ENCODE results near the gene GSTA4. TPM values are rescaled to one million over a fixed set of nuclear protein-coding genes. Genes with fewer than 3 reads are reported as not detected.

Gene GSTA4
- total and polyA plus RNA-seq, 2 of the 8 experiments (the other 6 are each of a cell fraction or from before 2014, with no cell fraction given) = 13.9 to 21.6 TPM

GRCh38 chr6:52969359-52969758 is 25.7 kb downstream of the GSTA4 start:
- no peaks in the 10 kb centered on the region for H3K27me3 ChIP-seq (replicated peaks in 1 of 4; ENCODE audit: control insufficient read depth in 3 of 4, extremely low read depth in 1 of 4, insufficient read depth in 3 of 4, low read length in 3 of 4)
- no peak overlapping the region for H3K27ac ChIP-seq (ENCODE audit: low read depth, low read length)
- H2BK120ac ChIP-seq (replicated peaks; ENCODE audit: low read depth, low read length) = no peak overlapping the region
- H4K91ac ChIP-seq (replicated peaks; ENCODE audit: insufficient read length, low read length) = no peak overlapping the region
- TF ChIP-seq KDM5A (IDR thresholded peaks at IDR 0.05; ENCODE audit: low read length) (no peak), EZH2 (IDR thresholded peaks at IDR 0.05; ENCODE audit: low read depth, low read length, severe bottlenecking) (no peak), POLR2AphosphoS5 (IDR thresholded peaks at IDR 0.05; ENCODE audit: low read depth, low read length) (no peak), SIRT6 (IDR thresholded peaks at IDR 0.05; ENCODE audit: low read length) (no peak), SIN3A (conservative IDR thresholded peaks at IDR 0.05 in 1 of 2, IDR thresholded peaks at IDR 0.05 in 1 of 2; ENCODE audit: low read depth in 1 of 2, low read length in 2 of 2) (no peak)
- H3K79me2 ChIP-seq (ENCODE audit: control insufficient read depth in 1 of 2, insufficient read depth in 2 of 2, low read length in 2 of 2) = no peaks in the 10 kb centered on the region
- H2BK12ac ChIP-seq (ENCODE audit: low read depth, low read length) = no peak overlapping the region
- no peak overlapping the region for H3K56ac ChIP-seq (replicated peaks; ENCODE audit: insufficient read length, low read depth, low read length)
- H3K14ac ChIP-seq (ENCODE audit: insufficient read length) = no peak overlapping the region
- H3K23ac ChIP-seq (ENCODE audit: insufficient read length) = no peak overlapping the region
- H2AK5ac ChIP-seq (ENCODE audit: low read depth, low read length) = no peak overlapping the region
- H3K4ac ChIP-seq (replicated peaks; ENCODE audit: insufficient read length, low read depth, low read length) = no peak overlapping the region
- no peak for FAIRE-seq
- DNase-seq (ENCODE audit: low read depth in 1 of 2, low spot score in 2 of 2) = no peak
- no peak overlapping the region for H3K9ac ChIP-seq (replicated peaks in 1 of 4; ENCODE audit: extremely low read depth in 1 of 4, low read depth in 3 of 4, low read length in 3 of 4)
- H3K79me1 ChIP-seq (ENCODE audit: low read depth, low read length) = no peaks in the 10 kb centered on the region
- no peak overlapping the region for H2BK20ac ChIP-seq (ENCODE audit: low read length)
- H2BK15ac ChIP-seq (ENCODE audit: low read length) = no peak overlapping the region
- no peak overlapping the region for H2BK5ac ChIP-seq (ENCODE audit: low read depth, low read length)
- no peaks in the 10 kb centered on the region for H3K4me1 ChIP-seq (replicated peaks in 1 of 4; ENCODE audit: control insufficient read depth in 3 of 4, insufficient read depth in 4 of 4, low read length in 3 of 4)
- no peak overlapping the region for H4K8ac ChIP-seq (ENCODE audit: extremely low read depth, insufficient read depth, low read length)
- H2AFZ ChIP-seq (ENCODE audit: low read length) = no peak overlapping the region
- H3K36me3 ChIP-seq (ENCODE audit: control insufficient read depth in 2 of 4, insufficient read depth in 4 of 4, low read length in 3 of 4) = no peaks in the 10 kb centered on the region
- POLR2A ChIA-PET (ENCODE audit: partially characterized antibody) = no interaction called here
- H4K5ac ChIP-seq (ENCODE audit: insufficient read length, low read depth, low read length) = no peak overlapping the region
- H3K4me2 ChIP-seq (ENCODE audit: insufficient read depth in 1 of 2, low read depth in 2 of 2, low read length in 2 of 2) = no peak overlapping the region
- H3K4me3 ChIP-seq (ENCODE audit: extremely low read depth in 1 of 4, insufficient read depth in 2 of 4, low read depth in 3 of 4, low read length in 4 of 4) = no peak overlapping the region
- H3K18ac ChIP-seq (ENCODE audit: extremely low read depth, low read length) = no peak overlapping the region
- no peaks in the 10 kb centered on the region for H3K23me2 ChIP-seq (ENCODE audit: low read depth, low read length)
- 96% methylated on average over 2 of the region's 2 CpGs; no CpG with 5 or more reads in 1 of the 2 experiments for WGBS, 2 experiments (ENCODE audit: extremely low coverage in 1 of 2, insufficient coverage in 1 of 2, insufficient read length in 1 of 2, insufficient replicate concordance in 2 of 2, low coverage in 1 of 2, low lambda C conversion rate in 2 of 2, missing lambda C conversion rate in 1 of 2)
- CTCF ChIA-PET (ENCODE audit: partially characterized antibody) = no interaction called here
- no peaks in the 10 kb centered on the region for H4K20me1 ChIP-seq (replicated peaks in 1 of 2; ENCODE audit: control insufficient read depth in 1 of 2, insufficient read depth in 2 of 2, low read length in 2 of 2)
- H3K9me3 ChIP-seq (ENCODE audit: insufficient read depth in 2 of 2, low read depth in 1 of 2, low read length in 1 of 2) = no peaks in the 10 kb centered on the region

All from H1 (cell line).